T follicular helper cell (primary cell): Measurements from ENCODE around the gene ELFN1.

Experiments
- DNase-seq: peaks from one replicate; pipeline ENCODE4 v3.0.0-alpha.2; 2020; ENCODE audit warnings: low read depth
- total RNA-seq, 2 experiments: gene quantifications; one replicate each; lab custom pipeline; 2026; lab: John Stamatoyannopoulos, UW

ELFN1 gene
- 0 to 0.09 reads per million in 2 experiments for total RNA-seq

DNA sequence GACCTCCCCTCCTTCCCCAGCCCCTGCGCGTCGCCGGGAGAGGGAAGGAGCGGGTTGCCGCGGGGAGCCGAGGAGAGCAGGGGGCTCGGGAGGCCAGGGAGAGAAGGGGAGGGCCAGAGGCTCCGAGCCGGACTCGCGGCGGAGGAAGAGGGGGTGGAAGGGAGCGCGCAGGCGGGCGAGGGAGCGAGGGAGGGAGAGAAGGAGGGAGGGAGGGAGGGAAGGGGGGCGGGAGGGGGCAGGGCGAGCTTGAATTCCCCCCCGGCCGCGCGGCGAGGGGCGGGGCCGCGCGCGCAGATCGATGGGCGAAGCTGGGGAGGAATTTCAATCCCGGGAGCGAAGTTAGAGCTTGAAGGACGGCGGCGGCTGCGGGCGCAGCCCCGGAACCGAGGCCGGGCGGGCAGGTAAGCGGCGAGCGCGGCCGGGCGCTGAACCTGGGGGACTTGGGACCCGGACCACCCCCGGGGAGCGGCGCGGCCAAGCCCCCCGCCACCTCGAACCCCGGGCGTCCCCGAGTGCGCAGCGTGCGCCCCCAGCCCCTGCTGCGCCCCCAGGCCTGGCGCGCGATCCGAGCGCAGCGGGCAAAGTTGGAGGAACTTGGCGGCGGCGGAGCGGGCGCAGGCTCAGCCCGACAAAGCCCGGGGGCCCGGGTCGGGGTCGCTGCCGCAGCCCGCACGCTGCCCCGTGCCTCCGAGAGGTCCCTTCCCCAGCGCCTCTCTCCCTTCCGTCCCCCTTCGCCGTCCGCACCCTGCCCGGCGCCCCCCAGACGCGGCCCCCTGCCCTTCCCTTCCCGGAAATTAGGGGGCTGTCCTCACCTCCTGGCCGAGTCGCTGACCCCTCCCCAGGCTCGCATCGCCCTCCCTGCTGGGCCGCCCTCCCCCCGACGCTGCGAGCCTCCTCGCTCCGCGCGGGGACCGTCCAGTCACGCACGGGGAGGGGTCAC, at the start of gene ELFN1:
Gene ELFN1, plus strand, starts transcription at position 324 of the 940 bp plus-strand sequence. CDS start 74,320 bp downstream, outside the sequence.
- no peak for DNase-seq

DNA sequence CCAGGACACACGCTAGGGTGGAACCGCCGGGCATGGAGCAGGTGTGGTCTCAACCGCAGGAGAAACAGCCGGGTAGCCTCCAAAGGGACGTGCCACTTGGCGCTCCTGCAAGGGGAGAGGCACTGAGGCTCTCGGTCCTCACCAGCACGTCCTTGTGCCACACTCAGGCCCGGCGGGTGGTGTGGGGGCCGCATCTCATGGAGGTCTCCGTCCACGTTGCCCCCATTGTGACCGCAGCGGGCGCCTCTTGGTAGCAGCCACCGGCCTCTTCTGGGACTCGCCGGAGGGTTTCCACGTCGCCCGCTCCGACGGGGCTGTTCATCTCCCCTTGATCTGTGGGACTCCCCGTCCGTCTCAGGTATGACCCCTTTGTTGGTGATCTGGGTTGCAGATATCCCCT, 49.2 kb upstream of the ELFN1 start:
- no peak for DNase-seq

DNA sequence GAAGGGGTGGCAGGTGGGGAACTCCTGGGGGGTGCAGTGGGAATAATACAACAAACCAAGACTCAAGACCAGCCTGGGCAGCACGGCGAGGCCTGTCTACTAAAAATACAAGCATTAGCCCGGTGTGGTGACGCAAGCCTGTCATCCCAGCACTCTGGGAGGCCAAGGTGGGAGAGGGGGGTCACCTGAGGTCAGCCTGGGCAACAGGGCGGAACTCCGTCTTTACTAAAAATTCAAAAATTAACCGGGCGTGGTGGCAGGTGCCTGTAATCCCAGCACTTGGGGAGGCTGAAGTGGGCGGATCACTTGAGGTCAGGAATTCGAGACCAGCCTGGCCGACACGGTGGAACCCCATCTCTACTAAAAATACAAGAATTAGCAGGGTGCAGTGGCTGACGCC, 48.4 kb upstream of the ELFN1 start:
- DNase-seq, result no peak

DNA sequence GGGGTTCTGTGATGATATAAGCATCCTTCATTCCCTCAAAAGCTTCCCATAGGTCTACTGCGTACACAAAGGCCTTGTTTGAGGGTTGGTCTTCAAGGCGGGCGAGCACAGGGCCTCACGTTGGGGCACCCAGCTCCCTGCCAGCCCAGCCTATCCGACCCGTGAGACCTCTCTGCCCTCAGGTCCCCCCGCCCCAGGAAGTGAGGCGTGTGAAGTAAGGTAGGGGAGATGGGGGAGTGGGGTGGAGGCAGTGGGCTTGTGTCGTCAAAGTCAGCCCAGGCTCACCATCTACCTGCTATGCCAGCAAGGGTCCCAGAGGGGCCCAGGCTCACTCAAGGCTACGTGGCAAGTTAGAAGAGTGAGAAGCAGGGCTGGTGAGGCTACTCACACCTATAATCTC, 47.6 kb upstream of the ELFN1 start:
- DNase-seq, result no peak

DNA sequence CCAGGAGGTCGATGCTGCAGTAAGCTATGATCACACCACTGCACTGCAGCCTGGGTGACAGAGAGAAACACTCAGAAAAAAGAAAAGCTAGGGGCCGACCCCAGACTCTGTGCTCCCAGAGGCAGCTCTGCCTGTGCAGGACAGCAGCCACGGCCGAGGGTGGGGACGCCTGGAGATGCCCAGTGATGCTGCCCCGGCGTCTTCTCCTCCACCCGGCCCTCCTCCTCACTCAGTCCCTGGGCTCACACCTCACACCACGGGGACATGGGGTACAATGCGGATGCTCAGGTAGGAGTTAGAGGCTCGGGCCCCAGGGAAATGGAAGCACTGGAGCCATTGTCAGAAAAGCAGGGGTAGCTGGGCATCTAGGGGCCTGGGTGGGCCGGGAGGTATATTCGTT, 46.3 kb upstream of the ELFN1 start:
- no peak for DNase-seq

DNA sequence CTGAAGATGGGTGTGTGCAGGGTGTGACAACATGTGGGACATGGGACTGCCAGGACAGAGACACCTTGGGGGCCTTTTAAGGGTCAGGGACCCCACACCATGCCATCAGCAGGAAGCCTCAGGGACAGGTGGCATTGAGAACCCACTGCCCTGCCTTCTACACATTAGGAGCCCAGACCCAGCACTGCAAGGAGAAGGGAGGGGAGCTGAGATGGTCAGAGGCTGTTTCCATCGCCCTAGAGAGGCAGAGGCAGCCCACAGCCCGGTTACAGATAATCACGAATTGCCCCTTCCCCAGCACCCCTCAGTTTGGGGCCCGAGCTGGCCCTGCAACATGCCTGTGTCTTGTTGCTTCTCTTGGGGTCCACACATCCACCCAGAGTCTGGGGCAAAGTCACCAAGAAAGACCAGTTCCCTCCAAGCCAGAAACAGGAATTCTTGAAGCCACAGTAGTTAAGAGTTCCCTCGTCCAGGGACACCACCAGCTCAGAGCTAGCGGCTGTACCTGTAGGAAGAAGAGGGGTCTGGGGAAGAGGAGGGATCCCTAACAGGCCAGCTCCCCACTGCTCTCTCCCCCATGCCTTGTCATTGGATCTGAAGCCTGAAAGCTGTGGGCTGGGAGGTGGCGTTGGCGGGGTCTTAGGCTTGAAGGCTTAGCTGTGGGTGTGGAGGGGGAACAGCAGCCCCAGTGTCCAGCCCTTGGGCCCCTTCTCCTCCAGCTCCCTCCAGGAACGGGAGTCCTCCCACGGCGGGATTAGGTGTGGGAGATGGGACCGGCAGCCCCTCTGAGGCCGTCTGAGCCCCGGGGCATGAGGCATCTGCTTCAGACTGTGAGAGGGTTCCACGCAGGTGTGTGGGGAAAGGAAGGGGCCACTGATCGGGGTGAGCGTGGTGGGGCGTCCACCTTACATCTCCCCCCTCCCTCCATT, 44.8 kb upstream of the ELFN1 start:
- no peak for DNase-seq

DNA sequence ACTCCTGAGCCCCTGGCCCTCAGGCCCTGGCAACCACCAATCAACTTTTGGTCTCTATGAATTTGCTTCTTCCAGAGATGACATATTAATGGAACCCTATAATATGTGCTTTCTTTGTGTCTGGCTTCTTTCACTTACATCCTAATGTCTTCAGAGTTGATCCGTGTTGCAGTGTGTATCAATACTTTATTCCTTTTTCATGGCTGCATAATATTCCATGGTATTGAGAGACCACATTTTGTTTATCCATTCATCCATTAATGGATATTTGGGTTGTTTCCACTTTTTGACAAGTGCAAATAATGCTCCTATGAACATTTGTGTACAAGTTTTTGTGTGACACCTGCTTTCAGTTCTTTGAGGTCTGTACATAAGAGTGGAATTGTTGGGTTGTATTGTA, 43.3 kb upstream of the ELFN1 start:
- no peak for DNase-seq

DNA sequence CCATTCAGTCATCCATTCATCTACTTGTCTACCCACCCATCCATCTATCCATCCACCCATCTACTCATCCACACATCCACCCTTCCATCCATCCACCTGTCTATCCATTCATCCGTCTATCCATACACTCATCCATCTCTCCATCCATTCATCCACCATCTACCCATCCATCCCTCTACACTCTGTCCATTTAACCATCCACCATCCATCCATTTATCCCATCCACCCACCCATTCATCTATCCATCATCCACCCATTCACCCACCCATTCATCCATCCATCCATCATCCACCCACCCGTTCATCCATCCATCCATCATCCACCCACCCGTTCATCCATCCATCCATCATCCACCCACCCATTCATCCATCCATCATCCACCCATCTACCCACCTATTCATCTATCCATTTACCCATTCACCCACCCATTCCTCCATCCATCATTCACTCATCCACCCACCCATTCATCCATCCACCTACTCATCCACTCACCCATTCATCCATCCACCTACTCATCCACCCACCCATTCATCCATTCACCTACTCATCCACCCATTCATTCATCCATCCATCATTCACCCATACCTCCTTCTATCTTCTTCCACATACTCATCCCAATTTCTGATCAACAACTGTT, 39.3 kb upstream of the ELFN1 start:
- no peak for DNase-seq

DNA sequence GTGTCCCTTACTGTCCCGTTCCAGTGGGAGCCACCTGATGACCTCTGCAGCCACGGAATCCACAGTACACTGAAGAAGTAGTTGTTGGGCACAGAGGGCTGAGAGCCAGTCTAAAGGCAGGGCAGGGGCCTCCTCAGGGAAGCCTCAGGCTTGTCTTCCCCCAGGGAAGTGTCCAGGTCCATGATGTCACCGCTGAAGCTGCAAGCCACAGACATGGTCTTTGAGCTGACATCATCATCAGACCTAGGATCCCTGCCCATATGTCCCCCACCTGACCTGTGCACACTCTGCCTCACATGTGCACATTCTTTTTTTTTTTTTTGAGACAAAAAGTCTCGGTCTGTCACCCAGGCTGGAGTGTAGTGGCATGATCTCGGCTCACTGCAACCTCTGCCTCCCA, 38.4 kb upstream of the ELFN1 start:
- no peak for DNase-seq

DNA sequence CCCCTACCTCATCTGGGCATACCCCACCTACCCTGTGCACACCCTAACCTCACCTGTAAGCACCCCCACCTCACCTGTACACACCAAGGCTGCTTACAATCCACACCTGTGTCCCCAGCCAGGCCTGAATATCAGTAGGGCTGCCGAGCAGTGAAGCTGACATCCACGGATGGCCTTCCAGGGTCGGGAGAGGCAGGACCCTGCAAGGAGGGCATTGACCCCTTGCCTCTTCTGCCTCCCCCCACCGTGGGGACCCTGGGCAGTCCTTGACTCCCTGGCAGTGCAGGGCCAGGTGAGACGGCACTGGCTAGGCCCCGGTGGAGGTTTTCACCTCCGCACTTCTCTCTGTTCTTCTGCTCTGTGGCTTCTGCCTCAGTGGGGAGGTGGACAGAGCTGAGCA, 37.6 kb upstream of the ELFN1 start:
- DNase-seq, result no peak

DNA sequence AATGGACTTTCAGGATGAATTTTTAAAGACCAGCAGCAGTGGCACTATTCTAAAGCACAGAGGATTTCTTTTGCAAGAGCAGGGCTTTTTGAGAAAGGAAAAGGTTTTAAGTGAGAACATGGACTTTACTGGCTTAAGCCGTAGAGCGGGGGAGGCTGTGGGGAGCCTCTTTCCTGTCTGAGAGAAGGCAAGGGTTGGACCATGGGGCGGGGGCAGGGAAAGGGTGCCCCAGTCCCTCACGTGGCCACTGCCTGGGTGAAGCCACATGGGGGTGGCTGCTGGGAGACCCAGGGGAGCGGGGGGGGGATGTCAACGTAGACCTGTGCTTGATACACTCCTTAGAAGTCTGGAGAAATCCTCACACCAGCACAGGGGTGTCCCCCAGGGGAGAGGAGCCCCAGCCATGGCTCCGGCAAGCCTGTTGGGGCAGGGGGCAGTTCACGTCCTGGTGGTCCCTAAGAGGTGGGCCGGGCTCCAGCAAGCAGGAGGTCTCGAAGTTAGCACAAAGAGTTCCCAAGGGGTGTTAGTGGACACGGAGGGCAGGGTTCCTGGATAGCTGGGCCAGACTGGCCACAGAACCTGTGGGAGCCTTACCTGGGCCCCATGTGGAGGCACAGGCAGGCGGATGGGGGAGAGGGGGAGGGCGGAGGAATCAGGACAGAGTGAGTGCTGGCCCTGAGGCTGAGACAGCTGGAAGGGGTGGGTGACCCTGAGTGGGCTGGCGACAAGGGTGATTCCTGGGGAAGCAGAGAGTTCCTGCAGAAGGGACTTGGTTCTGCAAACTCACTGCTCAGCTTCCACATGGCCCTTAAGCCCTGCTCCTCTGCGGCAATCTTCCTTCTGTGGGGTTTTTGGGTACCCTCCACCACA, 36.9 kb upstream of the ELFN1 start:
- DNase-seq, result no peak

DNA sequence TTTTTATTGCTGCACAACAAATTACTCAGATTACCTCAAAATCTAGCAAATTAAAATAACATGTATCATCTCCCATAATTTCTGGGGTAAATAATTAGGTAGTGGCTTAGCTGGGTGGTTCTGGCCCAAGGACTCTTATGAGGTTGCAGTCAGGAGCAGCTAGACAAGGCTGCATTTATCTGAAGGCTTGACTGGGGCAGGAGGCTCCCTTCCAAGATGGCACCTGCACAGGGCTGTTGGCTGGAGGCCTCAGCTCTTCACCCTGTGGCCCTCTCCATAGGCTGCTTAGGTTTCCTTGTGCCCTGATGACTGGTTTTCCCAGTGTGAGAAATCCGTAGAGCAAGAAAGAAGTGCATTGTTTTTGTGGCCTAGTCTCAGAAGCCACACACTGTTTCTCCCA, 34.7 kb upstream of the ELFN1 start:
- no peak for DNase-seq

DNA sequence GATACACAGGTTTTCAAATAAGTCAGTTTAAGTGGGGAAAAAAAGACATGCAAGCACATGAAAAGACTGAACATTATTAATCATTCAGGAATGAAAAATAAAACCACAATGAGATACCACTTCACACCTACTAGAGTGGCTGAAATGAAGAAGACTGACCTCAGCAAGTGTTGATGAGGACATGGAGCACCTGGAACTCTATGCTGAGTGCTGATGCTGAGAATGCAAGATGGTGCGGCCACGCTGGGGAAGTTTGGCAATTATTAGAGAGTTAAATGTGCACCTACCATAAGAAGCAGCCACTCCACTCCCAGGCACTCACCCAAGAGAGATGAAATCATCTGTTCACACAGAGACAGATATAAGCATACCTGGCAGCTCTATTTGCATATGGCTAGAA, 32.9 kb upstream of the ELFN1 start:
- DNase-seq, result no peak

DNA sequence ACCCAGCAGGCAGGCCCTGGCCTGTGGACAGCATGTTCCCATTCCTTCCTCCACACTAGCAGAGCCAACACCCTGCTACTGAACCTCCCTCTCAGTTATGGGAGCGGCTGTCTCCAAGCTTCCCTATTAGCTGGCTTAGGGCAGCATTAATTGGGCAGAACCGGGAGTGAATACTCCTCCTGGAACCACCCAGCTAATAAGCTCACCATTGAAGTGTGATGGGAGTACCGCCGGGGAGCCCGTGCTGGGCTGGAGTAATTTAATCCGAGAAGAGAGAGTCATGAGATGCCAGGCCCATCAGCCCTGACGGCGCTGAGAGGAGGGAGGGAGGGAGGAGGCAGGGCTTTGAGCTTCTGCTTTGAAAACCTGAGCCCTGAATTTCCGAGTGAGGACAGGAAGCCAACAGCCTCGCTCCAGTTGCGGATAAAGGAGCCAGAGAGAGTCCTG, 31.8 kb upstream of the ELFN1 start:
- no peak for DNase-seq

DNA sequence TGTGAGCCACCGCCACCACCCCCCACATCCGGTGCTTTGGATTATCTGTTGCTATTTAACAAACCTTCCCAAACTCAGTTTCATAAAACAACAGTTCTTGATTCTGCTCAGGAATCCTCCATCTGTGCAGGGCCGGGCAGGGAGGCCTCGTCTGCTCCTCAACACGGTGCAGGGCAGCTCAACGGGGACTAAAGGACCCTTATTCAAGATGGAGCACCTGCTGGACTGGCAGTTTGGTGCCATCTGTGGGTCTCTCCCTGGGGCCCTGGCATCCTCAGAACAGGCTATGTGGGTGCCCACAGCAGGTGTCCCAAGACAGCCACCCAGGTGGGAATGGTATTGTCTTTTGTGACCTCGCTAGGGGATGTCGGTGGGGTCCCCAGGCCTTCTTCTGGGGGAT, 31.0 kb upstream of the ELFN1 start:
- no peak for DNase-seq

DNA sequence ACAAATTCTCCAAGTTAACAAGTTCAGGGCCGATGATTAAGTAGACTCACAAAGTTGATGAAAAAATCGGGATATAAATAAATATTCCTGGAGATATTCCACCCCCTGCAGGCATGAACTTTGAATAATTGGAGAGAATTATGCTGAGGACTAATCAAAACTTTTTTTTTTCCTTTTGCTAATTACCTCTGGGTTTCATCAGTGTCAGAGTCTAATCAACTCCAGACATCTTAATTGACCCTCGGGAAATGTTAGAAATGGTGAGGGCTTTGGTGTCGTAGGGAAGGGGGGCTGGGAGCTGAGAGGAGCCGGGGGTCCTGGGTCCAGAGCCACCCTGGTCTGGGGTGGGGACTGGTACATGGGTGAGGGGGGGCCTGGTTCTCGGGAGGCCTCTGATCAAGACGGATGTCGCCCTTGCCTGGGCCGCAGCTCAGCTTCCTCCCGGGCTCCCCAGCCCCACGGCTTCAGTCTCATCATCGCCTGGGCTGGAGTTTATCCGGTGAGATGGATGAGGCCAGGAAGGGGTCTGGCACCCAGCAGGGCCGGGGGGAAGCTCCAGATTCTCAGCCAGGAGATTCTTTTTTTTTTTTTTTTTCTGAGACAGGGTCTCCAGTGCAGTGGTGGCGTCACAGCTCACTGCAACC, 30.4 kb upstream of the ELFN1 start:
- DNase-seq, result no peak

DNA sequence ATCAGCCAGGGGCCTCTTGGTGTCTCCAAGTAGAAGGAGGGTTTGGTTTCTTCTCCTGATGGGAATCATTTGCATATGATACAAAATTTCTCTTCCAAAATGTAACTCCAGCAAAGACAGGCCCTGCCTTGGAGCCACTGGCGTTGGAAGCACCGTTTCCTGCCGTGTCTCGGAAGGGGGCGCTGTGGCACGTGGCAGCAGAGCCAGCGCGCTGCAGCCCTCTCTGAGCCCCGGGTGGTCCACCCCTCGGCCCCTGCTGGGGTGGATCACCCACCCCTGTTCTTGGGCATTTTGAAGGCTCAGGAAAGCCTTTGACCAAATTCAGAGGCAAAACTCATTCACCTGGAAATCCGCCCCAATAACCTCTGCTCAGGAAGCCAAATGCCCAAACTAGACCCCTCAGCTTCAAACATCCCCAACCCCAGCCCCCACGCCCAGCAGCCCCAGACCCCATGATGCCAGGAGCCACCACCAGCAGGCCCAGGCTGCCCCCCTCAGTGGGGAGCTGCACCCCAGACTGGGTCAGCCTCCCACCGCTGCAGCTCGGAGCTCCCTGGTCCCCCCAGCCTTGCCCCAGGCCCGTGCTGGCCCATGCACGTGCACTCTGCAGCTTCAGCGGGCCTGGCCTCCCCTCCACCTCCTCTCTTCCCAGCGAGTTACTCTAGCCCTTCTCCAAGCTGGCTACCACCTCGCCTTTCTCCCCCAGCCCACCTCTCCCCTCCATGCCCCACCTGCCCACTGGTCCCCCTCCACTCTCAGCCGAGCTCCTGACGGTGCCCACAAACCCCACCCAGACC, 29.5 kb upstream of the ELFN1 start:
- no peak for DNase-seq

DNA sequence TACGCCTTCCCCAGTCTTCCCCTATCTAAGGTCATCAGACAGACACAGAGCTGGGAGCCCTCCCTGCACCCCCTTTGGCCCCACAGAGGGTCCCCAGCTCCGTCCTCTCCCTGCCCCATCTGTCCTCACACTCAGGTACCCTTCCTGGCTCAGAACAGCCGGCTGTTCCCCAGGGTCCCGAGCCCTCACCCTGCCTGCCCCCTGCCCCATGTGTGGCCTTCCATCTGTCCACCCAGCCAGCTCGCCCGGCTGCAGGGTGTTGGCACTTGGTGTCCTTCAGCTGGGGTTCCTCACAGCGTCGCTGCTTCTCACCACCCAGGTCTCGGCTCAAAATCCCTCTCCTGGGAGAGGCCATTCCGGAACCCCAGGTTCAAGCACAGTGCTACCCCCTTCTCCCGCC, 28.9 kb upstream of the ELFN1 start:
- no peak for DNase-seq

DNA sequence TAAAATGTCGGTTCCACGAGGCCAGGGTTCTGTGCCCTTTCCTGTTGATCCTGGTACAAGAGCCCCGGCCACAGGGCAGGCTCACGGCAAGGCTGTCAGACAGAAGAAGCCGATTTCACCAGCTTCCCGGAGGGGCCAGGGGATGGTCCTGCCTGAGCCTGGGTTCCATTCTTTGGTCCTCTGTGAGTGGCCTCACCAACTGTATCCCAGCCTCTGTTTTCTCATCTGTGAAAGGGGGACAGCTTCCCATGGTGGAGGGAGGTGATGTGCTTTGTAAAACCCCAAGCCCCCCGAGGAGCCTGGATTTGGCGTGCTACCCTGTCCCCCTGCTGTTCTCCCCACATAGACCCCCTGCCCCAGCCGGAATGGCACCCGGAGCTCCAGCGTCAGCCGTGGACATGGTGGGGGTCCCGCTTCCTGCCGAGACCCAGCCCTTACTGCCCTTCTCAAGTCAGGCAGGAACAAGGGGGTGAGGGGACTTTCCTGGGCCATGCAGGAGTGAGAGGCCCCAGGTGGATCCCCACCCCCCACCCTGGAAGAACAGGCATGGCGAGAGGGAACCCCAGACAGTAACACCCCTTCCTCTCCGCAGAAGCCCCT, 28.3 kb upstream of the ELFN1 start:
- no peak for DNase-seq
